ENCODE data around the gene TCP11L1.
"Not testable (repeated sequence)": the region's sequence is repeated elsewhere in the genome, so short reads cannot be mapped to it uniquely, and the experiment has no call there.

TCP11L1 gene

GRCh38 chr11:33043221-33043830 is 4.0 kb downstream of the TCP11L1 start:
- Histone ChIP-seq H3K9me3 (no peaks in the 10 kb centered on the region), H3K4me3 (ENCODE audit: low read depth in 1 of 2, low read length in 1 of 2) (no peak overlapping the region), H3K27me3 (no peaks in the 10 kb centered on the region), H3K27ac (no peak overlapping the region), H3K36me3 (peaks cover 13% of the 10 kb centered on the region), H3K4me1 (ENCODE audit: control insufficient read depth in 1 of 2, insufficient read depth in 1 of 2, low read depth in 1 of 2, low read length in 1 of 2) (peaks cover 20 to 23% of the 10 kb centered on the region in 2 experiments)
- no peak for TF ChIP-seq CTCF (IDR thresholded peaks at IDR 0.05)

- Histone ChIP-seq H3K36me3 (peaks cover 13% of the 10 kb centered on the region), H3K4me1 (ENCODE audit: control insufficient read depth in 1 of 2, insufficient read depth in 1 of 2, low read depth in 1 of 2, low read length in 1 of 2) (peaks cover 29% of the 10 kb centered on the region in 2 experiments), H3K4me3 (ENCODE audit: low read depth in 1 of 2, low read length in 1 of 2) (no peak overlapping the region), H3K27ac (no peak overlapping the region), H3K9me3 (no peaks in the 10 kb centered on the region), H3K27me3 (no peaks in the 10 kb centered on the region)
- no peak for TF ChIP-seq CTCF (IDR thresholded peaks at IDR 0.05)
Observed at GRCh38 chr11:33044285-33044756, 4.9 kb downstream of the TCP11L1 start.

DNA sequence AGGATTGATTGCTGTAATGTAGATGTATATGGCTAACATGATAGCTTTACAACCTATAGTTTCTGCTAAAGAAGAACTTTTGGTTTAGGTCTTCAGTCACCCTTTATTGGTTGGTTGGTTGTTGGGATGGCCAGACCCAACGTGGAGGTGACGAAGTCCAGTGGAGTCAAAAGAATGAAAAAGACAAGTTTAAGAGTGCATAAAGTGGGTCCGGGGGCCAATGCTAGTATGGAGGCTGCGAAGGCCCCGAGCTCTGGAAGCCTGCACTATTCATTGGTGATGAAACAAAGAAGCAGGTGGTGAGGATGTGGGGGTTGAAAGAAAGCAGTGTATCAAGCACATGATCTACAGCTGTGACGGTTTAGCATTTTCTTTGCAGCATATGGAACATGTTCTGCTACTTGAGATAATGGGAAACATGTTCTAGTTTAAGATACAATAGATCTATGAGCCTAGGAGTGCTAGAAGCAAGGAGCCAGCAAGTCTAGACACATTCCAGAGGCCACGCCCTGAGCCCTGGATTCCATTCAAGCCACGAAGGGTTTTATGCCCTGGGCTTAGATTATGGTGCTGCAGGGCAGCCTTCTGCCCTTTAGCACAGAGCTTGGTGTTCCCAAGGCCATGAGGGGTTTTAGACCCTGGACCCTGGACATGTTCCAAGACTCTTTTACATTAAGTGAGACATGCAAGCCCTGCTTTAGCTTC is 6.3 kb downstream of the TCP11L1 start:
- Histone ChIP-seq H3K4me3 (ENCODE audit: low read depth in 1 of 2, low read length in 1 of 2) (no peak overlapping the region), H3K27ac (no peak overlapping the region), H3K4me1 (ENCODE audit: control insufficient read depth in 1 of 2, insufficient read depth in 1 of 2, low read depth in 1 of 2, low read length in 1 of 2) (peaks cover 27 to 28% of the 10 kb centered on the region in 2 experiments), H3K9me3 (no peaks in the 10 kb centered on the region), H3K27me3 (no peaks in the 10 kb centered on the region), H3K36me3 (peaks cover 13% of the 10 kb centered on the region)
- TF ChIP-seq CTCF (IDR thresholded peaks at IDR 0.05): no peak

- Histone ChIP-seq H3K36me3 (peaks cover 13% of the 10 kb centered on the region), H3K4me1 (ENCODE audit: control insufficient read depth in 1 of 2, insufficient read depth in 1 of 2, low read depth in 1 of 2, low read length in 1 of 2) (peaks cover 39 to 40% of the 10 kb centered on the region in 2 experiments), H3K27ac (peak overlapping the region; percentile 94)
- not testable (repeated sequence) for H3K27me3 ChIP-seq; H3K4me3 ChIP-seq (ENCODE audit: low read depth in 1 of 2, low read length in 1 of 2); H3K9me3 ChIP-seq
Observed at GRCh38 chr11:33048701-33049100, 9.3 kb downstream of the TCP11L1 start.

DNA sequence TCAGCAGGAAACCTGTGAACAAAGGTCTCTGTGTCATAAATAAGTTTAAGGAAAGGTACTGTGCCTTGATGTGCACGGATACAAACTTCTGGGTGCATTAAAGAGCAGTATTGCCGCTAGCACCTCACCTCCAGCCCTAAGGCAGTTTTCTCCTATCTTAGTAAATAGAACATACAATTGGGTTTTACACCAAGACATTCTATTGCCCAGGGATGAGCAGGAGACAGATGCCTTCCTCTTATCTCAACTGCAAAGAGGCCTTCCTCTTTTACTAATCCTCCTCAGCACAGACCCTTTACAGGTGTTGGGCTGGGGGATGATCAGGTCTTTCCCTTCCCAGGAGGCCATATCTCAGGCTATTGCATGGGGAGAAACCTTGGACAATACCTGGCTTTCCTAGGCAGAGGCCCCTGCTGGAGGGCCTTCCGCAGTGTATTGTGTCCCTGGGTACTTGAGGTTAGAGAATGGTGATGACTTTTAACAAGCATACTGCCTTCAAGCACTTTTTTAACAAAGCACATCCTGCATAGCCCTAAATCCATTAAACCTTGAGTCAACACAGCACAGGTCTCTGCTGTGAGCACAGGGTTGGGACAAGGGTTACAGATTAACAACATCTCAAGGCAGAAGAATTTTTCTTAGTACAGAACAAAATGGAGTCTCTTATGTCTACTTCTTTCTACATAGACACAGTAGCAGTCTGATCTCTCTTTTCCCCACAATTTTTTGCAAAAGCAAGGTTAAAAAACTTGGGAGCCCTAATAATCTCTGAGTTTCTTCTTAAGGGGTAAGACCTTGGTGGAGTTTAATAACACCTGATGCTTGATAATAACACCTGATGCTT is 10.4 kb downstream of the TCP11L1 start:
- H3K27me3 ChIP-seq; H3K4me3 ChIP-seq (ENCODE audit: low read depth in 1 of 2, low read length in 1 of 2); H3K36me3 ChIP-seq; H3K9me3 ChIP-seq: not testable (repeated sequence)
- peak overlapping the region; percentile 94 for H3K27ac ChIP-seq
- H3K4me1 ChIP-seq (ENCODE audit: control insufficient read depth in 1 of 2, insufficient read depth in 1 of 2, low read depth in 1 of 2, low read length in 1 of 2): peaks cover 39 to 40% of the 10 kb centered on the region in 2 experiments

DNA sequence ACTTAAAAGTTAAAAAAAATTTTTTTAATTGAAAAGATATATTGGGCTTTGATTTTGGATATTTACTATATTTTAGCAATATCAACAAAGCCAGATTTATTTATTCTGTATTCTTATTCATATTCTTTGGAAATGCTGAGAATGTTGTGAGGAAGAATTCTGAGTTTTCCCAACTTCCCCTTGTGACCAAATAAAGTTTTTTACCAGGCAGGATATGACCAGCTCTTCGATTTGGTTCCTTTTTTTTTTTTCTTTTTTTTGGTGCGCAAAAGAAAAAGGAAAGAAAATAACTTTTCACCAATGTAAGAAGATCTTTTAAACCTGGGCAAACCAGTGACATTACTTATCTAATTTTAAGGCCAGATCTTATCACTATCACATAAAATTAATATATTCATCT is 12.9 kb downstream of the TCP11L1 start:
- Histone ChIP-seq H3K4me1 (ENCODE audit: control insufficient read depth in 1 of 2, insufficient read depth in 1 of 2, low read depth in 1 of 2, low read length in 1 of 2) (peaks cover 39 to 40% of the 10 kb centered on the region in 2 experiments), H3K36me3 (no peaks in the 10 kb centered on the region), H3K27me3 (no peaks in the 10 kb centered on the region), H3K4me3 (ENCODE audit: low read depth in 1 of 2, low read length in 1 of 2) (peak overlapping the region; percentile 29 to 45), H3K9me3 (no peaks in the 10 kb centered on the region), H3K27ac (peak overlapping the region; percentile 94)
- TF ChIP-seq CTCF (IDR thresholded peaks at IDR 0.05): no peak

Data from neutrophil (primary cell).